HG02852 (cell line): ENCODE data around the gene PCGF3.
"Not testable (repeated sequence)": the region's sequence is repeated elsewhere in the genome, so short reads cannot be mapped to it uniquely, and the experiment has no call there.

Experiments used
- ATAC-seq: cut with Tn5 transposase; IDR thresholded peaks from one replicate; pipeline ENCODE4 v1.9.1; 2021; ENCODE audit warnings: mild to moderate bottlenecking, moderate library complexity; ENCODE audit not compliant: unreplicated experiment

The PCGF3 gene

DNA sequence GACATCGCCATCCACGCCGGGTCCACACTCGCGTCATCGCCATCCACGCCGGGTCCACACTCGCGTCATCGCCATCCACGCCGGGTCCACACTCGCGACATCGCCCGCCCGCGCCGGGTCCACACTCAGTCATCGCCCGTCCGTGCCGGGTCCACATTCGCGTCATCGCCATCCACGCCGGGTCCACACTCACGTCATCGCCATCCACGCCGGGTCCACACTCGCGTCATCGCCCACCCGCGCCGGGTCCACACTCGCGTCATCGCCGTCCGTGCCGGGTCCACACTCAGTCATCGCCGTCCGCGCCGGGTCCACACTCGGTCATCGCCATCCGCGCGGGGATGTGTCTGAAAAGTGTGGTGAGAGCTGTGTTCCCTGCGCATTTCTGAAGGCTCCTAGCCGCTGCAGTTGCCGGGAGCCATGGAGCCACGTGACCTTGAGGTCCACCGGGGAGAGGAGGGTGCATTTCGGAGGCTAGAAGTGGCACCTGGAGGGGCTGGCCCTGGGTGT is 17.3 kb downstream of the PCGF3 start:
- no peak for ATAC-seq

DNA sequence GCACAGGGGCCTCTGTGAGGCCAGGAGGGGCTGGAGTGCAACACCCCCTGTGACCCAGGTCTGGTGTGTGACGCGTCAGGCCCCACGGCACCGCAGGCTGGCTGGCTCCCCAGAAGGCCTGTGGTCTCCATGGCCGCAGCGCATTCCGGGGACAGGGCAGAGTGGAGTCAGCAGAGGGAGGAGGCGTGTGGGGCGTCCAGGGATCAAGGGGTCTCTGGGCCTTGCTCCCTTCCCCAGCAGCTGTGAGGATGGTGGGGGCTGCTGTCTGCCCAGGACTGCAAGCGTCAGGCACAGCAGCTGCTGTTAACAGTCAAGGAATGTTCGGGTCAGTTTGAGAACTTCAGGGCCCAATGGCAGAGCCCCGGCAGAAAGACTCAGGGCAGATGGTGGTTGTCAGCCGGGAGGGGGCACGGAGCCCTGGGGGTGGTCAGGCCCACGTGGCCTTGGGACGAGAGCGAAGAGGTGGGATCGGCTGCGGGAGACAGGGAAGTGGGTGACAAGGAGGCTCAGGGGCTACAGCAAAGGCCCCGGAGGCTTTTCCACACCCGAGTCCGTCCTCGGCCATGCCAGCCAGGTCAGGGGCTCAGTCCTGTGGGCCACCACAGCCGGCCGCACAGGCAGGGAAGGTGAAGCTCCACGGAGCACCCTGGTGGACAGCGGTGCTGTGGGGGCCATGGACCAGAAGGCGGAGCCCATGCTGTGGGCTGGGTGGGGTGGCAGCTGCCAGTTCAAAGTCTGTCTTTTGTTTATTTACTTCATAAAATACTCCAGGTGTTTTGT is 18.3 kb downstream of the PCGF3 start:
- ATAC-seq, result no peak

DNA sequence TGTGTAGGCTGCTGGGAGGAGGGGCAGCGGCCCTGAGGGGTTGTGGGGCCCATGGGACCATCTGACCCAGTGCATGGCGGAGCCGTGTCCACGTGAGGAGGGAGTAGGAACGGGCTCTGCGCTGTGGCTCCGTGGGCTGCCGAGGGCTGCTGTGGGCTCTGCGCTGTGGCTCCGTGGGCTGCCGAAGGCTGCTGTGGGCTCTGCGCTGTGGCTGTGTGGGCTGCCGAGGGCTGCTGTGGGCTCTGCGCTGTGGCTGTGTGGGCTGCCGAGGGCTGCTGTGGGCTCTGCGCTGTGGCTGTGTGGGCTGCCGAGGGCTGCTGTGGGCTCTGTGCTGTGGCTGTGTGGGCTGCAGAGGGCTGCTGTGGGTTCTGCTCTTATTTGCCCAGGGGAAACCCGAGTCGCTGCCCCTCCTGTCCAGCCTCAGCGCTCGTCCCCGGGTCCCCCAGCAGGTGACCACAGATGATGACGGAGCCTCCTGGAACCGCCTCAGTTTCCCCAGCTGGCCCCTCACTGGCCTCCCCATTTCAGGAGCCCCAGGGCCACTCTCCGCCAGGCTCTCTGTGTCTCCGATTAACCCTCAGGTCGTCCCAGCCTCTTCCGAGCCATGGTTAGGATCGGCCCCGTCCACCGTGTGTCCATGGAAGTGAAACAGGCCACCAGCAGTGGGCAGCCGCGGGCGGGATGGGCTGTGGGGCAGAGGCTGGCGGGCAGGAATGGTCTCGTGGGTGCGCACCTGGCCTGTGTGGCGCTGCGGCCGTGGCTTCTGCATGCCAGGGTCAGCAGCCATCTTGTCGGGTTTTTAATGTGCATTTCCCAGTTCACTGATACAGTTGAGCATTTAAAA is 20.0 kb downstream of the PCGF3 start:
- ATAC-seq, result no peak

DNA sequence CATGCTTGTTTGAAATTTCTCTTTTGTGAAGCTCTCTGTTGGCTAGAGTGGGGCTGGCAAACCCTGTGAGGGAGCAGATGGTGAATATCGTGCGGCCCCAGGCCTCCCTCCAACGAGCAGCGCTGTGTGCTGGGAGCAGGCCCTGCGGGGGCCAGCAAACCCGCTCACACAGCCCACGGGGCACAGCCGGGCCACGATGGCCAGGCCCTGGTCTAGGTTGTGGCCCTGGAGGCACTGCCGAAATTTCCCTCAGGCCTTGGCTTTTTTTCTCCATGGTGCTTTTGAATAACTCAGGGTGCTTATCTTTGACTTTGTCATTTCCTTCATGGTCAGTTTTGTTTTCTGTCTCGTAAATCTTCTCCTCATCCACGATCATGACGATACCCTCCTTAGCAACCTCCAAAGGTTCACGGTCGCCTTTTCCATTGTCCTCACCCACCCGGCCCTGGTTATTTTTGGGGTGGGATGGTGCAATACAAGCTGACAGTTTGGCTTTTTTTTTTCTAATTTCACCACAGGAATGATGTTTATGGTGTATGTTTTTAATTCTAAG is 20.7 kb downstream of the PCGF3 start:
- no peak for ATAC-seq

DNA sequence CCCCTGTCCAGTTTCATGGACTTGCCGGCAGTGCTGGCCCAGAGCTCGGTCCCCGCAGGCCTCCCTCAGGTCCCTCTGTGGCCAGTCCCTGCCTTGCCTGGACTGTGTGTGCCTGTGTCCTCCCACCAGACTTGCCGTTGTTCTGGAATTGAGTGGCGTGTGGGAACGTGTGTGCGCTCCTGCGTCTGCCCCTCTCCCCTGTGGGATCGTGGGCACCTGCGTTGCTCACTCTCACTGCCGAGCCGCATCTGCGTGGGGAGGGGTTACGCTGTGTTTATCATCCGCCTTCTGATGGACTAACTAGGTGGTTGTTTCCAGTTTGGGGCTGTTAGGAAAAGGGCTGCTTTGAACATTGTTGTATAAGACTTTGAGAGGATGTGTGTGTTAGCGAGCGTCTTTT is 21.2 kb downstream of the PCGF3 start:
- ATAC-seq, result no peak

DNA sequence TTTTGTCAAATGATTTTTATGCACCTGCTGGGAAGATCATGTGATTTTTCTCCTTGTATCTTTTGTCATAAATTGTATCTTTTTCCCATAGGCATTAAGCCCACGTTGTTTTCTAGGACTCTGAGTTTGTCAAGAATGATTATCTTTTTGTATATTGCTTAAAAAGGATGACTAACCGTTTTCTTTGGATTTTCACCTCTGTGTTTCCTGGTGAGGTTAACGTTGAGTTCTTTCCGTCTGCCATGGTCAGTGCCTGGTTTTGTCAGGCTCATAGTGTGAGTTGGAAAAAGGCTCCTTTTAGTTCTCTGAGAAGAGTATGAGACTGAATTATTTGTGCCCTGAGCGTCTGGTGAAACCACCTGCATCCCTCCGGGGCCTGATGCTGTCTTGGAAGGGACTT is 21.9 kb downstream of the PCGF3 start:
- ATAC-seq, result no peak

DNA sequence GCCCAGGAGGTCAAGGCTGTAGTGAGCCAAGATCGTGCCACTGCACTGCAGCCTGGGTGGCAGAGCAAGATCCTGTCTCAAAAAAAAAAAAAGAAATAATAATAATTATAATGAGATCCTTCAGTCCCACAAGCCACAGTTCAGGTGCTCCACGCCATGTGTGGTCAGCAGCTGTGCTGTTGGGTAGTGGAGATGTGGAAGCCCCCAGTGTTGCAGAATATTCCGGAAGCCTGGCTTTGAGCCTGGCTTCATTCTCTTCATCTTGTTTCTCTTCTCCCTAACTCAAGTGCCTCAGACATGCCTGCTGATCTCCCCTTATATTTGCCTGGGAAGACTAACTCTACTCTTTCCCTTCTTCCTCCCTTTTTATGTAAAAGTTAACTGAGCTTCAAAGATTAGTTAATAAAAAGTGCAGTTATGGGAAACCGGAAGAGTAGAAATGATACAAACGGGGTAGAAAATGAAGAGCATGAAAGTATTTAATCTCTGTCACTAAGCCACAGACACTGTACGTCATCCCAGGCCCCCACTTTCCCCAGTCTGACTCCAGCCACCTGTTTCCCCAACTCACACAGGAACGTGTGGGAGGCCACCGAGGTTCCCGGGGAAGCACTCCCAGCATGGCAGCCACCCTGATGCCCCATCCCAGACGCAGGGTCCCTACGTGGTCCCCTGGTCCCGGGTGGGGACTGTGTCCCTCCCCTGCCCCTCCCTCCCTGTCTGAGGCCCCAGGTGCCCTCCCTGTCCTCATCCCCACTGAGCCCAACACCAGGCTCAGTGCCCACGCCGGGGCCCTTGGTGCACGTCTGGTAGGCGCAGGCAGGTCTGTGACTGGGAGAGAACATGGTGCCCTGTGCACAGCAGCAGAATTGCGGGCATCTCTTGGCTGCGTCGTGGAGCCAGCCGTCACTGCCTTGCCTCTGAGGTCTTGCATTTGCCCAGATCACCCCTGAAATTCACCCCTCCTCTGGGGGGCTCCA is 24.0 kb downstream of the PCGF3 start:
- ATAC-seq, result no peak

DNA sequence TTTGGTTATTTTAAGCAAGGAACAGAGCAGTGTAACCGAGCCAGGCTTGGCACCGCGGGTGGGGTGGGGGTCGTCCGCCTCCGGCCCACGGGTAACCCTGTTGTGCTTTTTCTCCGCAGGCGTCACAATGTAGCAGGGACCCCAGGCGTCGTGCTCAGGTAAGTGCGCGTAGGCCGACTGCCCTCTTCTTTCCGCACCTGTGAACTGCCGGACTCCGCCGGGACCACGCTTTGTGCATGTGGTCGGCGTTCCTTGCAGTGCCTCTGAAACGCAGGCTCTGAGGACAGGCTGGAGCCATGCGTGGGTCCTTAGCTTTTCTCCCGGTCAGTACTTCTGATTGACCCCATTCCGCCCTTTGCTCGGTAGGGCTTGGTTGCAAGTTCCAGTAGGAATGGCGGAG is 24.9 kb downstream of the PCGF3 start:
- no peak for ATAC-seq

DNA sequence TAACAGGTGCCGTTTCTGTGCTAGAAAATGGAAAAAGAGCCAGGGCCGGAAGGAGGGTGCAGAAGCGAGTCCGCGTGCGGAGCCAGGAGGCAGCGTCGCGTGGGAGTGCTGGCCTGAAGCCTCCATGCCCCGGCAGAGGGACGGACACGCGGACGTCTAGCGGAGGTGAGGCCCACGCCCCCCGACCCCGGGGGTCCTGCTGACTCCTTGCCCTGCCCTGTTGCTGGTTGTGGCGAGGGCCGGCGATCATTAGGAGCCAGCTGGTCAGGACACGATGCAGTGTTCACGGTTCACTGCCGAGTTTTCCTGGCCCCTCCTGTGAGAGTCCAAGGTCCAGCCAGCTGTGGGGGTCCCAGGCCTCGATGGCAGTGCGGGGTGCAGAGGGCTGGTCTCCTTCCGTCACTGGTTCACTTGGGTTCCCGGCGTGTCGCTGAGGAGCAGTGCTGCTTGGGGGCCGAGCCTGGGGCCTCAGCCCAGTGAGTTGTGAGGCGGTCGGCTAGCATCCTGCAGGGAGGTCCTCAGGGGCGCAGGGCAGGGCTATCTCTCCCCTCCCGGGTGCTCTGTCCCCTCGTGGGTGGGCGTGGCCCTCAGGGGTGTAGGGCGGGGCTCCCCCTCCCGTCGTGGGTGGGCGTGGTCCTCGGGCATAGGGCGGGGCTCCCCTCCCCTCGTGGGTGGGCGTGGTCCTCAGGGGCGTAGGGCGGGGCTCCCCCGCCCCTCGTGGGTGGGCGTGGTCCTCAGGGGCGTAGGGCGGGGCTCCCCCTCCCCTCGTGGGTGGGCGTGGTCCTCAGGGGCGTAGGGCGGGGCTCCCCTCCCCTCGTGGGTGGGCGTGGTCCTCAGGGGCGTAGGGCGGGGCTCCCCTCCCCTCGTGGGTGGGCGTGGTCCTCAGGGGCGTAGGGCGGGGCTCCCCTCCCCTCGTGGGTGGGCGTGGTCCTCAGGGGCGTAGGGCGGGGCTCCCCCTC is 25.6 kb downstream of the PCGF3 start:
- ATAC-seq, result not testable (repeated sequence)

DNA sequence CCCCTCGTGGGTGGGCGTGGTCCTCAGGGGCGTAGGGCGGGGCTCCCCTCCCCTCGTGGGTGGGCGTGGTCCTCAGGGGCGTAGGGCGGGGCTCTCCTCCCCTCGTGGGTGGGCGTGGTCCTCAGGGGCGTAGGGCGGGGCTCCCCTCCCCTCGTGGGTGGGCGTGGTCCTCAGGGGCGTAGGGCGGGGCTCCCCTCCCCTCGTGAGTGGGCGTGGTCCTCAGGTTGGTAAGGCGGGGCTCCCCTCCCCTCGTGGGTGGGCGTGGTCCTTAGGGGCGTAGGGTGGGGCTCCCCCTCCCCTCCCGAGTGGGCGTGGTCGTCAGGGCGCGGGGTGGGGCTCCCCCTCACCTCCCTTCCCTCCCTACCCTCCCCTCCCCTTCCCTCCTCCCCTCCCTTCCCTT is 26.3 kb downstream of the PCGF3 start:
- not testable (repeated sequence) for ATAC-seq

DNA sequence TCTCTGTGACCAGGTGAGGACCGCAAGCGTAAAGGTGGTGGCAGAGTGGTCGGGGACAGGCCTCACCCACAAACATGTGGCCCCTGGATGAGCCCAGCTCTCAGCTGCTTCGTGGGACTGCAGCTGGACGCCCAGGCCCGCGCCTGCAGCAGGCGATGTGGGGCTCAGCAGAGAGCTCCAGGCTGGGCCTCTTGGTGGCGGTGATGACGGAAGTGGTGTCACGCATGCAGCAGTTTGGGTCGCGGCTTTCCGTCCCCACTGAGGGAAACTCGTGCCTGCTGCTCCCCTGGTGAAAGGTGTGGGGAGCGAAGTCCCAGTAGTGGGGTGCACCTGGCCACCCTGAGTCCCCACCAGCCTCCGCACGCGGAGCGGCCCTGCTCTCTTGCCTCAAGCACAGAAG is 26.9 kb downstream of the PCGF3 start:
- no peak for ATAC-seq

DNA sequence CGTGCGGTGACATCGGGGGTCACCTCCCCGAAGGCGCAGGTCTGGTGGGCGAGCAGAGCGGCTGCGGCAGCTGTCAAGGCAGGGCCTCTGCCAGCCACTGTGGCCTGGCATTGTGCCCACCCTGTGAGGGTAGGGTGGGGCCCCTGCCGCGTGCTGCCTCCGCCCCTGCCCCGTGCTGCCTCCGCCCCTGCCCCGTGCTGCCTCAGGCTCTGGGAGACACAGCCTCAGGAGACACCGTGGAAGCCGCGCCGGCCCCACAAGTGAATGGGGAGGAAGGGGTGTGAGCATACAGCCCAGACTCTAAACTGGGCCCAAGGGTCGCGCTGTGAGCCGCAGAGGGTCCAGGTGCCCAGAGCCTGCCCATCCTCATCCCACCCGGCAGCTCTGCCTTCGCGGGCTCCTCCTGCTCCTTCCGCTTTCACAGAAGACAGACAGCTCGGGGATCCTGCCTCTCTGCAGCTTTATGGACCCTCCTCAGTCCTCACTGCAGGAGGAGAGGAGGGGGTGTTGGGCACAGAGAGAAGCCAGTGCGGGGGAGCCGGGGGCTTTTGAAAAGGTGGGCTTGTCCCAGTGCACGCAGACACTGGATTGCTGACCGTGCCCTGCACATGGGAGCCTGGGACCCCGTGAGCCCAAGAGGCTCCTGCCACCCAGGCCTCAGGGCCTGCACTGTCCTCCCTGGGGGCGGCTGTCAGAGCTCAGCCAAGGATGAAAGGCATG is 27.4 kb downstream of the PCGF3 start:
- no peak for ATAC-seq

DNA sequence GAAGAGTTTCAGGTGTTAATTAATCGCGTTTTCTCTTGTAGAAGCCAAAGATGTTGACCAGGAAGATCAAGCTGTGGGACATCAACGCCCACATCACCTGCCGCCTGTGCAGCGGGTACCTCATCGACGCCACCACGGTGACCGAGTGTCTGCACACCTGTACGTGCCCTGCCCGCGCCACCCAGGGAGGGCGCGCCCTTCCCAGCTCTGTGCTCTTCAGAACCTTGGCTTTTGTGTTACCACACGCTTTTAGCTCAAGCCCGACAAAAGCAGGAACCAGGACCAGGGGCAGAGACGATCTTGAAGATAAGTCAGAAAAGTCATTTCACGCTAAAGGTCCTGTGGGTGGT is 28.0 kb downstream of the PCGF3 start:
- ATAC-seq, result no peak

DNA sequence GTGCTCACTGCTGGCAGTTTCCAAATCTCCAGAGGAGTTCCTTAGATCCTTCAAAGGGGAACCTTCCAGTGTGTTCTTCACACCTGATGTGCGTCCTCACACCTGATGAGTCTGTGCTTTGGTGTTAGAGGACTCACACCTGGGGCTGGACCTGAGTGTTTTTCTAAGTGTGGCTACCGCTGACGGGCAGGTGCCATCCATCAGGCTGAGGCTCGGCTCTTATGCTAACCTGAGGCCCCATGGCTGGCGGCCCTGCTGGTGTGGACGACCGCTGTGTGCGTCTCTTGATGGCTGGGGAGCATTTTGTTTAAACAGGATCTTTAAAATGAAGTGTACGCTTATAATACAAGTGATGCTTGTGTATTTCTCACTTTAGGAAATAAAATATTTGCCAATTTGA is 28.4 kb downstream of the PCGF3 start:
- ATAC-seq, result no peak

DNA sequence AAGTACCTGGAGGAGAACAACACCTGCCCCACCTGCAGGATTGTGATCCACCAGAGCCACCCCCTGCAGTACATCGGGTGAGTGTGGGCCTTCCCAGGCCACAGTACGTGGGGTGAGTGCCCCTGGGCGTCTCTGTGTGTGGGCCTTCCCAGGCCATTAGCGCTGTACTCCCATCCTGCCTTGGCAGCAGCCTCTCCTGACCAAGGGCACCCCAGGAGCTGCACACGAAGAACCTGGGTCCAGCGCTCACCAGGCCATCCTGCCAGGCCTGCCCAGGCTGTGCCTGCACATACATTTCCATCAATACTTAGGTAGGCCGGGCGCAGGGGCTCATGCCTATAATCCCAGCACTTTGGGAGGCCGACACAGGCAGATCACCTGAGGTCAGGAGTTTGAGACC is 29.3 kb downstream of the PCGF3 start:
- ATAC-seq, result no peak

DNA sequence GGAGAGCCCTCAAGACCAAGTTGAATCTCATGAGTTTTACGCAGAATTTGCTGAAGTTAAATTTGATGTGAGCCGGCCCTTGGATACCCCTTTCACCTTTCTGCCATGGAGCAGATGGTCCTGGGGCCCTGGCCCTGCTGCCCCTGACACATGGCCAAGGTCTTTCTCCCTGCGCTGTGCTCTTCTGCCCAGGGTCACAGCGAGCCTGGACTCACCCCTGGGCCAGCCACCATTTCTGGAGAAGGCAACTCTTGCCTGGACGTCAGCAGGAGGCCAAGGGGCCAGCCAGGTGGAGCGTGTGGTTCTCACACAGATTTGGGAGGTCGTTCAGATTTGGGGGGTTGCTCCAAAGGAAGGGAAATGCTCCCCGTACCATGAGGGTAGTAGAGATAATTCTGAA is 30.0 kb downstream of the PCGF3 start:
- no peak for ATAC-seq

DNA sequence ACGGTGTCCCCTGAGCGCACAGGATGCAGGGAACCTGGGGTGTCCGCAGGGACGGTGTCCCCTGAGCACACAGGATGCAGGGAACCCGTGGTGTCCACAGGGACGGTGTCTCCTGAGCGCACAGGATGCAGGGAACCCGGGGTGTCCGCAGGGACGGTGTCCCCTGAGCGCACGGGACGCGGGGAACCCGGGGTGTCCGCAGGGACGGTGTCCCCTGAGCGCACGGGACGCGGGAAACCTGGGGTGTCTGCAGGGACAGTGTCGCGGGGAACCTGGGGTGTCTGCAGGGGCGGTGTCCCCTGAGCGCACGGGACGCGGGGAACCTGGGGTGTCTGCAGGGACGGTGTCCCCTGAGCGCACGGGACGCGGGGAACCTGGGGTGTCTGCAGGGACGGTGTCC is 30.9 kb downstream of the PCGF3 start:
- not testable (repeated sequence) for ATAC-seq

DNA sequence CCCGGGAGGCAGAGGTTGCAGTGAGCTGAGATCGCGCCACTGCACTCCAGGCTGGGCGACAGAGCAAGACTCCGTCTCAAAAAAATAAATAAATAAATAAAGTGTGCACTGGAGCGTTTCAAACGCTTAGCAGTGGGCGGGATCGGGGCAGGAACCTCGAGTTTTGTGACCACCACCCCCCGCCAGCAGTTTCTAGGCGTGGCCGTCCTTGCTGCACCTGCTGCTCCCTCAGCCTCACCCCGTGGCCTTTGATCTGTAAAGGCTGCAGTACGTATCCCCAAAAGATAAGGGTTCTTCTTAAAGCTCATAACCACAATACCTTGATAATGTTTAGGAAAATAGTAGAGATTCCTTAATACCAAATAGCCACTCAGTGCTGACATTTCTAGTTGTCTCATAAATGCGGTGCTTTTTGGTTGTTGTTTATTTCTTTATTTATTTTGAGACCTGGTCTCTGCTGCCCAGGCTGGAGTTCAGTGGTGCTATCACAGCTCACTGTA is 33.2 kb downstream of the PCGF3 start:
- ATAC-seq, result no peak

DNA sequence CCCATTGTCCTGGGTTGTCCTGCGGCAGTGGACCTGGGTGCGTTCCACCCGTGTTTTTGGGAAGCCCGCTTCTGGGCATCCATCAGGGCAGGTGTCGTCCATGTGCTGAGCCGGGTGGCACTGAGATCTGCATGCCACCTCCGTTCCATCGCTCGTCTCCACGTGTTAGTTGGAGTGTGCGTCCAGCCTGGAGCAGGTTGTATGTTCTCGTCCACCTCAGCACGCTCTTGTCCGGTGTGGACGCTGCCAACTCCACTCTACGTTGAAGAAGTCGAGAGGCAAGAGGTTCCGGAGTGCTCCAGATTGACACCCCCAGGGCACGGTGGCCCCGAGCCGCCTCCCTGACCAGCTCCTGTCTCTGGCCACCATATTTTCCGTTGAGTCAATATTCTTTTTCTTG is 33.9 kb downstream of the PCGF3 start:
- ATAC-seq, result no peak
